Measurements from ENCODE around the gene HS1BP3.

The HS1BP3 gene

DNA sequence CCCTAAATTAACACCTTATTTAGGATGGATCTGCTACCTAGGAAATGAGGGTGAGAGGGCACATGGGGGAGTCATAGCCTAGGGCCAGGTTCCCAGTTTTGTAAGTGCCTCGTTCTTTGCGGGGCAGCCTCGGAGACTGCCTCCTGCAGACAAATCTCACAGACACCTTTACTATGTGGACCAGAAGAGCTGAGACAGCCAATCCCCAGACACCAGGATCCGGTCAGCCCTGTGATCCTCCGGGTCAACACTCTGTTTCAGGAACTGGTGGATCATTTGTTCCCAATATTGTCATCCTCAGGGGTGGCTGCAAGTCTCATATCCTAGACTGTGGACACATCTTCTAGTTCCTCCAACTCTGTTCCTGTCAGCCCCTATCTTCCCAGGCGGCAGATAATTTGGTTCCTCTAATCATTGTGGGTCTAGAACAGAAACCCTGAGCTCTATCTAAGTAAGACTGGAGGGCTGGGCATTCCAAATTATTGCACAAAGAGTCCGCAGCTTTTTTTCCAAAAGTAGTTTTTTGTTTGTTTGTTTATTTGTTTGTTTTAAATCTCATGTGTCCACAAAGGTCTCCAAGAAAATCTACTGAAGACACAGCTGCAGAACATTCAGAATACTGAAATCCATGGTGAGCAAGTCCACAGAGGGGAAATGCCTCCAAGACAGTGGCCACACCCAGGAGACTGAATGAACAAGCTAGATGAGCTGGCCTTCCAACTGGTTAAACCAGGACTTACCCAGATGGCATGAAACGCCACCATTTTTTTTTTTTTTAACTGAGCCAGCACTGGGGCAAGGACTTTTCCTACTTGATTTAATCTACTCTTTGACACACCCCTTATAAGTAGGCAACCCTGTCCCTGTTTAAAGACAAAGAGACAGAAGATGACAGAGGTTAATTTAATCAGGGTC, 9.9 kb upstream of the HS1BP3 start:
- Mint-ChIP-seq H3K27ac (no peak overlapping the region), H3K4me1 (peaks cover 10% of the 10 kb centered on the region), H3K9me3 (no peaks in the 10 kb centered on the region), H3K4me3 (no peak overlapping the region), H3K36me3 (no peaks in the 10 kb centered on the region)
- no peak for DNase-seq (ENCODE audit: low spot score in 2 of 2)
- no peak for ATAC-seq

- no peak overlapping the region for H3K27ac Mint-ChIP-seq
- no peak for DNase-seq (ENCODE audit: low spot score in 2 of 2)
- ATAC-seq: peak; percentile 27
- no peaks in the 10 kb centered on the region for H3K36me3 Mint-ChIP-seq
- no peak overlapping the region for H3K4me3 Mint-ChIP-seq
- no peaks in the 10 kb centered on the region for H3K9me3 Mint-ChIP-seq
- H3K4me1 Mint-ChIP-seq: peaks cover 6% of the 10 kb centered on the region
Measured at GRCh38 chr2:20657522-20658235, 6.8 kb upstream of the HS1BP3 start.

DNA sequence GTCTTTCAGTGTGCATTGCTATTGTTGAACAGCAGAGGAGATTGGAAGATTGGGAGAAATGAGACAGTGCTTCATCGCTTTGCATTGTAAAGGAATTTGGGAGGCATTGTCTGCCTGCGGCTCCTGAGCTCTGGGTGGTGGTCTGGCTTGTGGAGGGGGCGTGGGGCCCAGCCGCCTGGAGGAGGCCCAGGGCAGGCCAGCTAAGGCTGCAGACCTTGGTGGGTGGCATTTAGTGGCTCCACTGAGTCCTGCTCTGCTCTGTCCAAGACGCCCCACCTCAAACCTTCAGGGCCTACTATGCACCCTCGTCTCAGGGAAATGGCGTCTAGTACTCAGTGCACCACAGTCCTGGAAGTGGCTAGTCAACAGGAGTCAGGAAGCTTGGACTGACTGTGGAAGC, 5.7 kb upstream of the HS1BP3 start:
- Mint-ChIP-seq H3K4me1 (peaks cover under 1% of the 10 kb centered on the region), H3K36me3 (peaks cover under 1% of the 10 kb centered on the region), H3K27ac (no peak overlapping the region), H3K4me3 (no peak overlapping the region), H3K9me3 (no peaks in the 10 kb centered on the region)
- DNase-seq (ENCODE audit: low spot score in 2 of 2) (no peak), ATAC-seq (peak; percentile 27)

- no peaks in the 10 kb centered on the region for H3K9me3 Mint-ChIP-seq
- no peak overlapping the region for H3K4me3 Mint-ChIP-seq
- peaks cover 16% of the 10 kb centered on the region for H3K4me1 Mint-ChIP-seq
- H3K27ac Mint-ChIP-seq: no peak overlapping the region
- DNase-seq (ENCODE audit: low spot score in 2 of 2) (no peak), ATAC-seq (no peak)
- H3K36me3 Mint-ChIP-seq: peaks cover 6% of the 10 kb centered on the region
Measured at GRCh38 chr2:20654535-20654813, 3.6 kb upstream of the HS1BP3 start.

- Mint-ChIP-seq H3K27ac (no peak overlapping the region), H3K9me3 (no peaks in the 10 kb centered on the region), H3K4me3 (no peak overlapping the region), H3K4me1 (peaks cover 22% of the 10 kb centered on the region), H3K36me3 (peaks cover 6% of the 10 kb centered on the region)
- DNase-seq (ENCODE audit: low spot score in 2 of 2): no peak
- ATAC-seq: no peak
Measured at GRCh38 chr2:20653695-20654534, 3.0 kb upstream of the HS1BP3 start.

- H3K4me1 Mint-ChIP-seq: peaks cover 31% of the 10 kb centered on the region
- no peak for DNase-seq (ENCODE audit: low spot score in 2 of 2)
- no peak overlapping the region for H3K27ac Mint-ChIP-seq
- peaks cover 6% of the 10 kb centered on the region for H3K36me3 Mint-ChIP-seq
- H3K4me3 Mint-ChIP-seq: no peak overlapping the region
- no peak for ATAC-seq
- no peaks in the 10 kb centered on the region for H3K9me3 Mint-ChIP-seq
Measured at GRCh38 chr2:20652673-20653575, 2.0 kb upstream of the HS1BP3 start.

GRCh38 chr2:20652141-20652540, 1.2 kb upstream of the HS1BP3 start:
- Mint-ChIP-seq H3K36me3 (peaks cover 6% of the 10 kb centered on the region), H3K4me3 (peak overlapping the region; percentile 79), H3K9me3 (no peaks in the 10 kb centered on the region), H3K27ac (no peak overlapping the region), H3K4me1 (peaks cover 31% of the 10 kb centered on the region)
- DNase-seq (ENCODE audit: low spot score in 2 of 2): no peak
- no peak for ATAC-seq

DNA sequence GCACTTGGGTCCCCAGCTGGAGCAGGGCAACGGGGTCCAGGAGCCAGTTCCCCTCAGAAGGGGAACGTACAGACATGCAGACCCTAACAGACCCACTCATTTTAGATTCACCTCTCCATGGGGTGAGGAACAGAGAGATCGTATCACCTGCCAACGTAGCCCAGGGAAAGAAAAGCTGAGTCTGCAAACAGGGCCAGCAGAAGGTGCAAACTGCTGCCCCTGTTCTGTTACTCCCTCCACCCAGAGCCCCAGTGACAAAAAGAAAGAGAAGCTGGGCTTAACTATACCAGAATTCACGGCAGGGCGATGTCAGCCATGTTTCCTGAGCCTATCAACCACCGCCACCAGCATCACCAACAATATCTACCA, 817 bp upstream of the HS1BP3 start:
- Mint-ChIP-seq H3K27ac (peak overlapping the region; percentile 83), H3K4me3 (peak overlapping the region; percentile 79), H3K9me3 (no peaks in the 10 kb centered on the region), H3K4me1 (peaks cover 32% of the 10 kb centered on the region), H3K36me3 (peaks cover 6% of the 10 kb centered on the region)
- ATAC-seq (no peak), DNase-seq (ENCODE audit: low spot score in 2 of 2) (no peak)

GRCh38 chr2:20650393-20650876, 463 bp downstream of the HS1BP3 start:
- H3K4me3 Mint-ChIP-seq: peak overlapping the region; percentile 79
- no peaks in the 10 kb centered on the region for H3K9me3 Mint-ChIP-seq
- H3K36me3 Mint-ChIP-seq: peaks cover 6% of the 10 kb centered on the region
- peak overlapping the region; percentile 83 for H3K27ac Mint-ChIP-seq
- ATAC-seq: peak; percentile 1
- DNase-seq (ENCODE audit: low spot score in 2 of 2): no peak
- H3K4me1 Mint-ChIP-seq: peaks cover 37% of the 10 kb centered on the region

DNA sequence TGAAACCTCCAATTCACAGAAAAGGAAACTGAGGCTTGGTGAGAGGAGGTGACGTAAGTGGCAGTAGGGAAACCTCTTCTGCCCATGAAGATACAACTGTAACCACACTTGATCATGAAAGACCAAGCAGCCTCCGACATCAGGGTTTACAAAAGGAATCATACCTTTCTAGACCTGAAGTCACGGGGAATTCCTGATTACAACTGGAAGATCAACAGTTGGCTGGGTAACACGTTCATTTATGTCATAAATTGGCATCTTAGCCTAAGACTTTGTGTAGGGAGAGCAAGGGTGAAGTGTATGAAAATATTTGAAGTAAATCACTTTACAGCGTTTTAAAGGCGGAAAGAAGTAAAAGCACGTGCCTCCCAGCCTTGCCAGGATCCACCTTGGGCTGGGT, 922 bp downstream of the HS1BP3 start:
- Mint-ChIP-seq H3K27ac (peak overlapping the region; percentile 83), H3K4me1 (peaks cover 37% of the 10 kb centered on the region), H3K36me3 (peaks cover 7% of the 10 kb centered on the region), H3K4me3 (peak overlapping the region; percentile 79), H3K9me3 (no peaks in the 10 kb centered on the region)
- DNase-seq (ENCODE audit: low spot score in 2 of 2) (no peak), ATAC-seq (no peak)

- H3K4me3 Mint-ChIP-seq: peak overlapping the region; percentile 79
- H3K9me3 Mint-ChIP-seq: no peaks in the 10 kb centered on the region
- peaks cover 11% of the 10 kb centered on the region for H3K36me3 Mint-ChIP-seq
- peak overlapping the region; percentile 83 for H3K27ac Mint-ChIP-seq
- peaks cover 37% of the 10 kb centered on the region for H3K4me1 Mint-ChIP-seq
- ATAC-seq: no peak
- DNase-seq (ENCODE audit: low spot score in 2 of 2): no peak
Measured at GRCh38 chr2:20649576-20649975, 1.3 kb downstream of the HS1BP3 start.

DNA sequence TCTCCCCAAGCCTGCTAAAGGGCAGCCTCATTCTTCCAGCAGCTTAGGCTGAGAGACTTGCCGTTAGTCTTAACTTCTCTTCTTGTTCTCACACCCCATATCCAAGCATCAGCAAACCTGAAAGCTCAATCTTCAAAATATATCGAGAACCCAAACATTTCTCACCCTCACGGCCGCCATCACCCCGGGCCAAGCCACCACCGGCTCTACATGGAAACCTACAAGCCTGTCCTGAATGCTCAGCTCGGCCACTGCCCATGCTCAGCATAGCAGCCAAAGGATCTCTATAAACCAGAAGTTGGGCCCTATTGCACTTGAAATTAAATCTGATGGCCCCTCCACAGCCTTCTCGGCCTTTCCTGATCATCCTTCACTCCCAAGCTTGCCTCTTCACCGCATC, 2.1 kb downstream of the HS1BP3 start:
- Mint-ChIP-seq H3K27ac (peak overlapping the region; percentile 32), H3K4me3 (no peak overlapping the region), H3K4me1 (peaks cover 37% of the 10 kb centered on the region), H3K36me3 (peaks cover 12% of the 10 kb centered on the region), H3K9me3 (no peaks in the 10 kb centered on the region)
- DNase-seq (ENCODE audit: low spot score in 2 of 2): no peak
- no peak for ATAC-seq

DNA sequence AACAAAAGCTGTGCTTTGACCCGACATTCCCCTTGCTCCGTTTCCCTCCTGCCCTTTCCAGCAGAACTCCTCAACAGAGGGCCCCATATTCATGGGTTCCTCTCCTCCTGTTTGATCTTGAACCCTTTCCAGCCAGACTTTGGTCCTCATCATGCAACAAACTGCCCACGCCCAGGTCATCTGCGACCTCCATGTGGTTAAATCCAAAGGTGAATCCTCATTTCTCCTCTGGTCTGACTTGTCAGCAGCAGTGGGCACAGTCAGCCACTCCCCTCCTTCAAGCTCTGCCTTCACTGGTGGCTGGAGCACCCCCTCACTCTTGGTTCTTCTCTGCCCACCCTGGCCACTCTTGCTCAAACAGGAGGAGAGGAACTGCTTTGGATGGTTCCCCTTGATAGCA, 2.7 kb downstream of the HS1BP3 start:
- Mint-ChIP-seq H3K9me3 (no peaks in the 10 kb centered on the region), H3K4me3 (no peak overlapping the region), H3K36me3 (peaks cover 12% of the 10 kb centered on the region), H3K4me1 (peaks cover 37% of the 10 kb centered on the region), H3K27ac (peak overlapping the region; percentile 32)
- no peak for ATAC-seq
- no peak for DNase-seq (ENCODE audit: low spot score in 2 of 2)

- Mint-ChIP-seq H3K9me3 (no peaks in the 10 kb centered on the region), H3K4me3 (no peak overlapping the region), H3K27ac (no peak overlapping the region), H3K36me3 (peaks cover 12% of the 10 kb centered on the region), H3K4me1 (peaks cover 37% of the 10 kb centered on the region)
- ATAC-seq (no peak), DNase-seq (ENCODE audit: low spot score in 2 of 2) (no peak)
Measured at GRCh38 chr2:20647738-20648137, 3.2 kb downstream of the HS1BP3 start.

Data from stimulated activated effector memory CD8-positive, alpha-beta T cell treated with anti-CD3 and anti-CD28 coated beads, Interleukin-12 subunit alpha, Interleukin-12 subunit beta, amount 100 ng/mL, for 72 hours (primary cell).